Trophoblast cell (in vitro differentiated cells and primary cell): ENCODE measurements around the gene ATAD5.
"Not testable (repeated sequence)": the region's sequence is repeated elsewhere in the genome, so short reads cannot be mapped to it uniquely, and the experiment has no call there.

ENCODE experiments used
- DNase-seq, 2 donors: peaks; one replicate each; pipeline ENCODE4 v3.0.0-alpha.2; 2016
- H2AFZ ChIP-seq: 2 replicates; pipeline ENCODE4 v1.6.1; 2013; ENCODE audit warnings: low read length, moderate library complexity, mild to moderate bottlenecking; ENCODE audit not compliant: insufficient read depth, poor library complexity
- H2AK5ac ChIP-seq: 2 replicates; pipeline ENCODE4 v1.6.1; 2013; ENCODE audit warnings: mild to moderate bottlenecking, low read length
- H2BK120ac ChIP-seq: 2 replicates; pipeline ENCODE4 v1.6.1; 2013; ENCODE audit warnings: low read length, mild to moderate bottlenecking, moderate library complexity; ENCODE audit not compliant: insufficient read depth, poor library complexity
- H2BK12ac ChIP-seq: 2 replicates; pipeline ENCODE4 v1.6.1; 2013; ENCODE audit warnings: mild to moderate bottlenecking, low read length, moderate library complexity
- H2BK5ac ChIP-seq: 2 replicates; pipeline ENCODE4 v1.6.1; 2013; ENCODE audit warnings: low read length, low read depth, moderate library complexity, mild to moderate bottlenecking; ENCODE audit not compliant: poor library complexity
- H3K14ac ChIP-seq: 2 replicates; pipeline ENCODE4 v1.6.1; 2013; ENCODE audit warnings: mild to moderate bottlenecking, low read length
- H3K18ac ChIP-seq: 2 replicates; pipeline ENCODE4 v1.6.1; 2013; ENCODE audit warnings: mild to moderate bottlenecking, low read length
- H3K23ac ChIP-seq: 2 replicates; pipeline ENCODE4 v1.6.1; 2013; ENCODE audit warnings: low read length
- H3K27ac ChIP-seq: 2 replicates; pipeline ENCODE4 v1.5.1; 2013; ENCODE audit warnings: low read depth, mild to moderate bottlenecking, inconsistent platforms, low read length, moderate library complexity
- H3K27me3 ChIP-seq: 2 replicates; pipeline ENCODE4 v1.6.1; 2013; ENCODE audit warnings: inconsistent platforms, mild to moderate bottlenecking, low read length, moderate library complexity; ENCODE audit not compliant: insufficient read depth
- H3K36me3 ChIP-seq, 2 experiments: 1 replicate in 1 of 2; 2 replicates in 1 of 2; pipeline ENCODE4 v1.6.1; 2013; ENCODE audit warnings: low read length in 2 of 2, mild to moderate bottlenecking in 2 of 2, moderate library complexity in 1 of 2; ENCODE audit not compliant: insufficient read depth in 2 of 2, control insufficient read depth in 1 of 2
- H3K4ac ChIP-seq: 2 replicates; pipeline ENCODE4 v1.6.1; 2013; ENCODE audit warnings: low read depth, mild to moderate bottlenecking, low read length, moderate library complexity
- H3K4me1 ChIP-seq, 2 experiments: 1 replicate in 1 of 2; 2 replicates in 1 of 2; pipeline ENCODE4 v1.6.1; 2013; ENCODE audit warnings: low read length in 2 of 2, mild to moderate bottlenecking in 2 of 2, moderate library complexity in 1 of 2; ENCODE audit not compliant: insufficient read depth in 2 of 2, control insufficient read depth in 1 of 2
- H3K4me2 ChIP-seq: 2 replicates; pipeline ENCODE4 v1.6.1; 2013; ENCODE audit warnings: inconsistent platforms, mild to moderate bottlenecking, low read length, moderate library complexity
- H3K4me3 ChIP-seq: 2 replicates; pipeline ENCODE4 v1.5.1; 2013; ENCODE audit warnings: mild to moderate bottlenecking, low read depth, low read length, inconsistent platforms
- H3K79me1 ChIP-seq: one replicate; pipeline ENCODE4 v1.6.1; 2013; ENCODE audit warnings: low read length
- H3K79me2 ChIP-seq: 2 replicates; pipeline ENCODE4 v1.6.1; 2013; ENCODE audit warnings: low read length, mild to moderate bottlenecking; ENCODE audit not compliant: control insufficient read depth, insufficient read depth, poor library complexity
- H3K9ac ChIP-seq: 2 replicates; pipeline ENCODE4 v1.6.1; 2013; ENCODE audit warnings: mild to moderate bottlenecking, low read length
- H3K9me3 ChIP-seq: 2 replicates; pipeline ENCODE4 v1.6.1; 2013; ENCODE audit warnings: low read depth, mild to moderate bottlenecking, control low read depth, inconsistent platforms, low read length; ENCODE audit not compliant: insufficient read depth
- H4K12ac ChIP-seq: 2 replicates; pipeline ENCODE4 v1.6.1; 2013; ENCODE audit warnings: low read depth, mild to moderate bottlenecking, low read length, moderate library complexity
- H4K8ac ChIP-seq: 2 replicates; pipeline ENCODE4 v1.6.1; 2013; ENCODE audit warnings: low read depth, mild to moderate bottlenecking, low read length, moderate library complexity
- H4K91ac ChIP-seq: one replicate; pipeline ENCODE4 v1.6.1; 2013; ENCODE audit warnings: low read depth, mild to moderate bottlenecking, low read length, moderate library complexity
- WGBS: extraction: QIAGEN DNeasy Blood & Tissue Kit; methylation state at CpG from one replicate; pipeline ENCODE4 v1.1.7; 2013; ENCODE audit warnings: missing lambda C conversion rate; ENCODE audit not compliant: insufficient read length, insufficient coverage; ENCODE audit errors: extremely low coverage; 5-methylcytosine and 5-hydroxymethylcytosine counted together

Gene ATAD5

DNA sequence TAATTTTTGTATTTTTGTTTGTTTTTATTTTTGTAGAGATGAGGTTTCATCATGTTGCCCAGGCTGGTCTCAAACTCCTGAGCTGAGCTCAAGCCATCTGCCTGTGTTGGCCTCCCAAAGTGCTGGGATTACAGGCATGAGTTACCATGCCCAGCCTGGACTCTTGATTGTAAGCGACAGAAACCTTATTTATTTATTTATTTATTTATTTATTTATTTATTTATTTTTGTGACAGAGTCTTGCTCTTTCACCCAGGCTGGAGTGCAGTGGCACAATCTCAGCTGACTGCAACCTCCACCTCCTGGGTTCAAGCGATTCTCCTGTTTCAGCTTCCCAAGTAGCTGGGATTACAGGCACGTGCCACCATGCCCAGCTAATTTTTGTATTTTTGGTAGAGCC is 98.1 kb downstream of the ATAD5 start:
- H3K23ac ChIP-seq, H3K36me3 ChIP-seq, H4K91ac ChIP-seq, H3K79me1 ChIP-seq, H3K4me2 ChIP-seq, DNase-seq, H3K4me3 ChIP-seq, H3K4ac ChIP-seq, H3K9ac ChIP-seq, H2AFZ ChIP-seq, H2AK5ac ChIP-seq, H3K18ac ChIP-seq, H4K12ac ChIP-seq, H2BK5ac ChIP-seq, H3K79me2 ChIP-seq, H3K27me3 ChIP-seq, H3K27ac ChIP-seq, H2BK120ac ChIP-seq, H3K9me3 ChIP-seq, H2BK12ac ChIP-seq, H3K14ac ChIP-seq, H4K8ac ChIP-seq, H3K4me1 ChIP-seq: not testable (repeated sequence)
- no CpG with 5 or more reads among the region's 3 CpGs for WGBS

DNA sequence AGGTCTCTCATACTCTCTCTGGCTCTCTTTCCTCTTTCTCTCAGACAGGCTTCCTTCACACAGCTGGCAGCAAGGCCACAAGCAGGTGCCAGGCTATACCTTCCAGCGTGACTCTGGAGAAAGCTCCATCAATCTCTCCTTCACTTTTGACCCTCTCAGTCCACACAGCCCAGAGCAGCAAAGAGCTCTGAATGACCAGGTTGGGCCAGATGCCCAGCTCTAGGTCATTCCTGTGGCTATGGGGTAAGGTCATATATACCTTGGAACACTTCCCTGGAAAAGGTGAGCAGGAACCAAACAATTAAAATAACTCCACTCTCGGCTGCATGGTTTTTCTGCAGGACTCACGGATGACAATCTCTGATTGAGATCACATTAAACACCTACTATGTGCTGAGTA is 98.7 kb downstream of the ATAD5 start:
- H3K4ac ChIP-seq, result no peak overlapping the region
- H2BK120ac ChIP-seq, result no peak overlapping the region
- no peak overlapping the region for H3K9ac ChIP-seq
- no peak overlapping the region for H4K12ac ChIP-seq
- no peaks in the 10 kb centered on the region for H3K79me2 ChIP-seq
- no peak overlapping the region for H3K14ac ChIP-seq
- H2BK12ac ChIP-seq, result no peak overlapping the region
- H2BK5ac ChIP-seq, result no peak overlapping the region
- H2AFZ ChIP-seq, result no peak overlapping the region
- no peak overlapping the region for H3K4me2 ChIP-seq
- H3K4me1 ChIP-seq, result no peaks in the 10 kb centered on the region
- H3K4me3 ChIP-seq, result no peak overlapping the region
- H3K18ac ChIP-seq, result no peak overlapping the region
- no peak overlapping the region for H4K8ac ChIP-seq
- H4K91ac ChIP-seq, result no peak overlapping the region
- no peak for DNase-seq
- H2AK5ac ChIP-seq, result no peak overlapping the region
- no CpG with 5 or more reads among the region's 3 CpGs for WGBS
- H3K36me3 ChIP-seq, result peaks cover 0 to under 1% of the 10 kb centered on the region in 2 experiments
- no peaks in the 10 kb centered on the region for H3K79me1 ChIP-seq
- no peak overlapping the region for H3K27ac ChIP-seq
- H3K23ac ChIP-seq, result no peak overlapping the region
- no peaks in the 10 kb centered on the region for H3K27me3 ChIP-seq
- H3K9me3 ChIP-seq, result no peaks in the 10 kb centered on the region

DNA sequence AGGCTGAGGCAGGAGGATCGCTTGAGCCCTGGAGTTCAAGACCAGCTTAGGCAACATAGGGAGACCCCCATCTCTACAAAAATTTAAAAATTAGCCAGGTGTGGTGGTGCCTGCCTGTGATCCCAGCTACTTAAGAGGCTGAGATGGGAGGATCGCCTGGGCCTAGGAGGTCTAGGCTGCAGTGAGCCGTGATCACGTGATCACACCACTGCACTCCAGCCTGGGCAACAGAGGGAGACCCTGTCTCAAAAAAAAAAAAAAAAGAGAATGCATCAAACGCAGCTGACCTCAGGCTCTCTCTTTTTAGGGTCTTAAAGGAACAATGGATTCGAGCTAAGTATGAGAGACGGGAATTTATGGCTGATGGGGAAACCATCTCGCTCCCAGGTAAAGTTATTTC is 99.8 kb downstream of the ATAD5 start:
- not testable (repeated sequence) for H3K9ac ChIP-seq, H3K23ac ChIP-seq, H2AFZ ChIP-seq, H3K4me3 ChIP-seq, H3K4me2 ChIP-seq, DNase-seq, H3K27me3 ChIP-seq, H4K8ac ChIP-seq, H2AK5ac ChIP-seq, H4K12ac ChIP-seq, H2BK120ac ChIP-seq, H3K4ac ChIP-seq, H3K27ac ChIP-seq, H3K36me3 ChIP-seq, H3K4me1 ChIP-seq, H3K14ac ChIP-seq, H3K9me3 ChIP-seq, H3K79me1 ChIP-seq, H3K79me2 ChIP-seq, H3K18ac ChIP-seq, H2BK5ac ChIP-seq, H2BK12ac ChIP-seq, H4K91ac ChIP-seq
- no CpG with 5 or more reads among the region's 8 CpGs for WGBS

DNA sequence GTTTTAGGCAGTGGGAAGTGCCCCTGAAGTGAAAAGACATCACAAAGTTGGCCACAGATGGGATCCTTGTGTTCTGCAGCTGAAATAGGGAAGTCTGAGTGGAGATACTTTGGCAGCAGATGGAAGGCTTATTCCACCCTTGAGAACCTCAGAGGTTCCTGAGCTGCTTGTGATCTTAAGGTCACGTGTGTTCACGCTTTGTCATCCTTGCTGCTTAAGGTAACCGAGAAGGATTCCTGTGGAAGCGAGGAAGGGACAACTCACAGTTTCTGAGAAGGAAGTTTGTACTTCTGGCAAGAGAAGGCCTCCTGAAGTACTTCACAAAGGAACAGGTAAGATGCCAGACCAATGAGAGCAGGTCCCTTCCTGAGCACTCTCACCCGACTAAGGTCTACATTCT is 102.2 kb downstream of the ATAD5 start:
- Histone ChIP-seq H3K79me1 (no peaks in the 10 kb centered on the region), H2BK120ac (no peak overlapping the region), H2BK5ac (no peak overlapping the region), H4K12ac (no peak overlapping the region), H3K14ac (no peak overlapping the region), H2BK12ac (no peak overlapping the region), H3K27me3 (no peaks in the 10 kb centered on the region), H3K4me1 (no peaks in the 10 kb centered on the region), H2AK5ac (no peak overlapping the region), H2AFZ (no peak overlapping the region), H3K4me2 (no peak overlapping the region), H3K4ac (no peak overlapping the region), H3K18ac (no peak overlapping the region), H3K36me3 (peaks cover 0 to 2% of the 10 kb centered on the region in 2 experiments), H4K91ac (no peak overlapping the region), H3K23ac (no peak overlapping the region), H4K8ac (no peak overlapping the region), H3K9me3 (no peaks in the 10 kb centered on the region), H3K27ac (no peak overlapping the region), H3K9ac (no peak overlapping the region), H3K4me3 (no peak overlapping the region), H3K79me2 (no peaks in the 10 kb centered on the region)
- DNase-seq, result no peak
- no CpG with 5 or more reads among the region's 5 CpGs for WGBS
